Lung (tissue), 12 donors: ENCODE measurements around the gene AUTS2. TPM values are rescaled to one million over a fixed set of nuclear protein-coding genes. Genes with fewer than 3 reads are reported as not detected.

ENCODE experiments used
- ATAC-seq: fragments of 200-7000 bp; cut with Tn5 transposase; one replicate; pipeline ENCODE4 v1.9.1; 2020; ENCODE audit warnings: moderate number of reproducible peaks; ENCODE audit not compliant: insufficient read depth, low FRiP score
- DNase-seq, 3 donors: peaks; one replicate each; pipeline ENCODE4 v3.0.0-alpha.2; 2013 to 2017
- H3K27ac ChIP-seq, 2 donors: one replicate each; pipeline ENCODE4 v1.5.1; 2013; ENCODE audit warnings: mild to moderate bottlenecking in 2 of 2, moderate library complexity in 2 of 2, control low read depth in 1 of 2, inconsistent platforms in 1 of 2, low read depth in 1 of 2, low read length in 1 of 2
- H3K27me3 ChIP-seq, 3 donors: one replicate each; pipeline ENCODE4 v1.5.1; 2013; ENCODE audit warnings: low read length in 2 of 3; ENCODE audit not compliant: control insufficient read depth in 3 of 3, insufficient read depth in 3 of 3
- H3K36me3 ChIP-seq, 4 donors: one replicate each; pipeline ENCODE4 v1.5.1; 2013; ENCODE audit warnings: low read length in 4 of 4, mild to moderate bottlenecking in 1 of 4, moderate library complexity in 1 of 4; ENCODE audit not compliant: control insufficient read depth in 4 of 4, insufficient read depth in 4 of 4
- H3K4me1 ChIP-seq, 5 donors: one replicate each; pipeline ENCODE4 v1.5.1; 2013; ENCODE audit warnings: low read length in 5 of 5, mild to moderate bottlenecking in 2 of 5, moderate library complexity in 1 of 5; ENCODE audit not compliant: control insufficient read depth in 5 of 5, insufficient read depth in 5 of 5
- H3K4me3 ChIP-seq: one replicate; pipeline ENCODE4 v1.5.1; 2013; ENCODE audit warnings: mild to moderate bottlenecking, control low read depth, moderate library complexity
- H3K9ac ChIP-seq, 2 donors: one replicate each; pipeline ENCODE4 v1.5.1; 2013; ENCODE audit warnings: low read length in 2 of 2, control low read depth in 1 of 2; ENCODE audit not compliant: insufficient read depth in 1 of 2
- H3K9me3 ChIP-seq, 4 donors: one replicate each; pipeline ENCODE4 v1.5.1; 2013; ENCODE audit warnings: low read length in 3 of 4, mild to moderate bottlenecking in 1 of 4, moderate library complexity in 1 of 4; ENCODE audit not compliant: control insufficient read depth in 4 of 4, insufficient read depth in 3 of 4
- WGBS, 2 donors: extraction: QIAGEN DNeasy Blood & Tissue Kit; methylation state at CpG; one replicate each; pipeline ENCODE4 v1.1.7; 2013; 5-methylcytosine and 5-hydroxymethylcytosine counted together
- polyA plus RNA-seq, 2 donors: library from polyadenylated mRNA; stranded (reverse); fragments of 200-250 nt; gene quantifications; one replicate each; pipeline ENCODE4 v1.2.1, GENCODE V29; 2013
- total RNA-seq, 2 donors: library from RNA; depleted of rRNA in 1 of 2; stranded (reverse); fragments of >200 nt in 1 of 2; gene quantifications; one replicate each; pipeline ENCODE4 v1.2.1, GENCODE V29; 2014 to 2021
- TF ChIP-seq, protein P1 (sequence below): IDR thresholded peaks from 2 replicates; pipeline ENCODE4 v1.5.1; 2012; ENCODE audit warnings: mild to moderate bottlenecking; ENCODE audit errors: control extremely low read depth, extremely low read depth
- donor health status: control.
- donor health status: control.
- donor health status: Bipolar disorder and iron deficiency.
- donor health status: healthy.
- donor health status: DM: yes; HTN: yes; CAD: no.

The AUTS2 gene
- total and polyA plus RNA-seq, 4 donors = 11.8 to 115 (median 40.6) TPM

- H3K27me3 ChIP-seq = no peaks in the 10 kb centered on the region
- DNase-seq (no peak), ATAC-seq (no peak)
- H3K9me3 ChIP-seq = no peaks in the 10 kb centered on the region
- H3K36me3 ChIP-seq = no peaks in the 10 kb centered on the region
- H3K27ac ChIP-seq = no peak overlapping the region
- 93 to 94% methylated on average over 1 of the region's 1 CpG for WGBS, 2 donors
- H3K9ac ChIP-seq = no peak overlapping the region
- no peak overlapping the region for H3K4me3 ChIP-seq
- peaks cover 0 to 3% (median 0%) of the 10 kb centered on the region in 5 donors for H3K4me1 ChIP-seq
- TF ChIP-seq, protein P1, sequence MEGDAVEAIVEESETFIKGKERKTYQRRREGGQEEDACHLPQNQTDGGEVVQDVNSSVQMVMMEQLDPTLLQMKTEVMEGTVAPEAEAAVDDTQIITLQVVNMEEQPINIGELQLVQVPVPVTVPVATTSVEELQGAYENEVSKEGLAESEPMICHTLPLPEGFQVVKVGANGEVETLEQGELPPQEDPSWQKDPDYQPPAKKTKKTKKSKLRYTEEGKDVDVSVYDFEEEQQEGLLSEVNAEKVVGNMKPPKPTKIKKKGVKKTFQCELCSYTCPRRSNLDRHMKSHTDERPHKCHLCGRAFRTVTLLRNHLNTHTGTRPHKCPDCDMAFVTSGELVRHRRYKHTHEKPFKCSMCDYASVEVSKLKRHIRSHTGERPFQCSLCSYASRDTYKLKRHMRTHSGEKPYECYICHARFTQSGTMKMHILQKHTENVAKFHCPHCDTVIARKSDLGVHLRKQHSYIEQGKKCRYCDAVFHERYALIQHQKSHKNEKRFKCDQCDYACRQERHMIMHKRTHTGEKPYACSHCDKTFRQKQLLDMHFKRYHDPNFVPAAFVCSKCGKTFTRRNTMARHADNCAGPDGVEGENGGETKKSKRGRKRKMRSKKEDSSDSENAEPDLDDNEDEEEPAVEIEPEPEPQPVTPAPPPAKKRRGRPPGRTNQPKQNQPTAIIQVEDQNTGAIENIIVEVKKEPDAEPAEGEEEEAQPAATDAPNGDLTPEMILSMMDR = no peak
Measured at GRCh38 chr7:70554646-70555045, 956.4 kb downstream of the AUTS2 start.

GRCh38 chr7:70556761-70557160, 958.5 kb downstream of the AUTS2 start:
- Histone ChIP-seq H3K36me3 (no peaks in the 10 kb centered on the region), H3K27me3 (no peaks in the 10 kb centered on the region), H3K27ac (no peak overlapping the region), H3K4me1 (peaks cover 0 to 3% (median 0%) of the 10 kb centered on the region in 5 donors), H3K9ac (no peak overlapping the region), H3K9me3 (no peaks in the 10 kb centered on the region), H3K4me3 (no peak overlapping the region)
- TF ChIP-seq, protein P1 = no peak
- ATAC-seq (no peak), DNase-seq (no peak)
- WGBS, 2 donors = 90 to 93% methylated on average over 2 of the region's 2 CpGs

- TF ChIP-seq, protein P1 = no peak
- WGBS, 2 donors = 87 to 88% methylated on average over 4 of the region's 4 CpGs
- no peak for ATAC-seq
Measured at GRCh38 chr7:70557338-70557737, 959.1 kb downstream of the AUTS2 start.

DNA sequence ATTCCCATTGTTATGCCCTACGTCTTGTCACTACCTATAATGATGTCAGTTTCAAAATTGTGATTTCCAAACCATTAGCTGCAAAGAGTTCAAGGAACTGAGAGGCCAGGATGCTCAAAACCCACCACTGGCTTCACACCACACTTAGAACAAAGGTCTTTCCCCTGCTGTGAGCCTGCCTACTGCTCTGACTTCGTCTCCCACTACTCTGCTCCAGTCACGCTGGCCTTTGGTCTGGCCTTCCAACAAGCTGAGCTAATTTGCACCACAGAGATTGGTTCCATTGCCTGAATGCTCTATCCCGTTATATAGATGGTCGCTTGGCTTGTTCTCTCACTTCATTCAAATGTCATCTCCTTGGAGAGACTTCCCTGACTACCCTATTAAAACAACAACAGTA, 961.5 kb downstream of the AUTS2 start:
- Histone ChIP-seq H3K4me3 (no peak overlapping the region), H3K27ac (no peak overlapping the region), H3K27me3 (no peaks in the 10 kb centered on the region), H3K36me3 (no peaks in the 10 kb centered on the region), H3K9ac (no peak overlapping the region), H3K4me1 (no peaks in the 10 kb centered on the region), H3K9me3 (no peaks in the 10 kb centered on the region)
- no peak for ATAC-seq
- WGBS, 2 donors = 85 to 94% methylated on average over 5 of the region's 5 CpGs
- no peak for DNase-seq
- TF ChIP-seq, protein P1 = no peak

More at GRCh38 chr7:70557338-70557737, 959.1 kb downstream of the AUTS2 start:
- Histone ChIP-seq H3K4me1 (peaks cover 0 to 3% (median 0%) of the 10 kb centered on the region in 5 donors), H3K9me3 (no peaks in the 10 kb centered on the region), H3K4me3 (no peak overlapping the region), H3K27me3 (no peaks in the 10 kb centered on the region), H3K36me3 (no peaks in the 10 kb centered on the region), H3K27ac (no peak overlapping the region), H3K9ac (no peak overlapping the region)
- no peak for DNase-seq
